Sigmoid colon (tissue), 4 donors: ENCODE measurements around the gene ENAH.

ENCODE experiments used
- EP300 ChIP-seq, 4 donors: sonication (generic); formaldehyde crosslinking; IDR thresholded peaks; one replicate each; pipeline ENCODE4 v1.6.1; 2017; ENCODE audit warnings: antibody characterized with exemption in 4 of 4
- POLR2A ChIP-seq, 2 donors: fragments of 450-650 bp; IDR thresholded peaks; one replicate each; pipeline ENCODE4 v1.6.1; 2016; ENCODE audit warnings: antibody characterized with exemption in 2 of 2, mild to moderate bottlenecking in 2 of 2, moderate library complexity in 2 of 2
- POLR2AphosphoS5 ChIP-seq, 4 donors: sonication (generic); formaldehyde crosslinking; IDR thresholded peaks; one replicate each; pipeline ENCODE4 v1.6.1; 2017; ENCODE audit warnings: antibody characterized with exemption in 4 of 4
- TF ChIP-seq, protein P1 (sequence below), 4 experiments: fragments of 450-650 bp in 3 of 4; fragments of 200-600 bp in 1 of 4; IDR thresholded peaks; one replicate each; pipeline ENCODE4 v1.5.1; 2016 to 2019; ENCODE audit warnings: antibody characterized with exemption in 4 of 4, mild to moderate bottlenecking in 3 of 4, moderate library complexity in 2 of 4

DNA sequence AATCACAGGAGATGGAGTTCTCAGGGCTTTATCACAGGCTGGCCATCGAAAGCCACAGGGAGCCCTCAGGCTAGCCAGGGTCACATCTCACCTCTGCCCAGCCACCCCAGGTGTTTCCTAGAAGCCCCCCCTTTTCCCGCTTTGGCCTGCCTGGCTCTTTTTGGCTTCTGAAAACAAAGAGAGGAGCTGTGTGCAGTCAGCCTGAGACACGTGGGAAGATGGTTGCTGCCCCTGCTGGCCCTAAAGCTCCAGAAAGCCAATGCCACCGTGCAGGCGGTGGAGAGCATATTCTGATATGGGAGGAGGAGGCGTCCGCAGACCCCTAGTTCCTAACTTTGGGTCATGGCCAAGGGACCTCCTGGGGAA, 206.3 kb downstream of the ENAH start:
- TF ChIP-seq EP300 (IDR thresholded peaks at IDR 0.05) = no peak
- TF ChIP-seq, protein P1, sequence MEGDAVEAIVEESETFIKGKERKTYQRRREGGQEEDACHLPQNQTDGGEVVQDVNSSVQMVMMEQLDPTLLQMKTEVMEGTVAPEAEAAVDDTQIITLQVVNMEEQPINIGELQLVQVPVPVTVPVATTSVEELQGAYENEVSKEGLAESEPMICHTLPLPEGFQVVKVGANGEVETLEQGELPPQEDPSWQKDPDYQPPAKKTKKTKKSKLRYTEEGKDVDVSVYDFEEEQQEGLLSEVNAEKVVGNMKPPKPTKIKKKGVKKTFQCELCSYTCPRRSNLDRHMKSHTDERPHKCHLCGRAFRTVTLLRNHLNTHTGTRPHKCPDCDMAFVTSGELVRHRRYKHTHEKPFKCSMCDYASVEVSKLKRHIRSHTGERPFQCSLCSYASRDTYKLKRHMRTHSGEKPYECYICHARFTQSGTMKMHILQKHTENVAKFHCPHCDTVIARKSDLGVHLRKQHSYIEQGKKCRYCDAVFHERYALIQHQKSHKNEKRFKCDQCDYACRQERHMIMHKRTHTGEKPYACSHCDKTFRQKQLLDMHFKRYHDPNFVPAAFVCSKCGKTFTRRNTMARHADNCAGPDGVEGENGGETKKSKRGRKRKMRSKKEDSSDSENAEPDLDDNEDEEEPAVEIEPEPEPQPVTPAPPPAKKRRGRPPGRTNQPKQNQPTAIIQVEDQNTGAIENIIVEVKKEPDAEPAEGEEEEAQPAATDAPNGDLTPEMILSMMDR (IDR thresholded peaks at IDR 0.05) = no peak
- TF ChIP-seq POLR2A (IDR thresholded peaks at IDR 0.05) = no peak
- TF ChIP-seq POLR2AphosphoS5 (IDR thresholded peaks at IDR 0.05) = no peak
